22Rv1 (cell line): ENCODE measurements around the gene GATAD2B.

Source experiments
- CTCF ChIP-seq: fragments of 450-650 bp; IDR thresholded peaks from 2 replicates; pipeline ENCODE4 v1.5.1; 2017; ENCODE audit warnings: mild to moderate bottlenecking
- ZFX ChIP-seq: fragments of 450-650 bp; IDR thresholded peaks from 2 replicates; pipeline ENCODE4 v1.6.1; 2017; ENCODE audit warnings: antibody characterized with exemption, borderline replicate concordance

GRCh38 chr1:153951801-153952200, 29.0 kb upstream of the GATAD2B start:
- no peak for TF ChIP-seq CTCF
- TF ChIP-seq ZFX, result no peak
